ENCODE results near the gene ADIPOR2. TPM values are rescaled to one million over a fixed set of nuclear protein-coding genes. Genes with fewer than 3 reads are reported as not detected.

The ADIPOR2 gene
- total and polyA plus RNA-seq, 4 donors = 14.8 to 50.5 (median 31.7) TPM

GRCh38 chr12:1799882-1800400, 109.1 kb downstream of the ADIPOR2 start:
- ATAC-seq (ENCODE audit: low FRiP score) = no peak
- DNase-seq = peak in 1 of 2 donors; percentile 73
- intact Hi-C loops (cut with DNase I) = loop anchor here (5.0 to 10.0 kb wide), 3 partner anchors 232 to 785 kb away; no protein-coding TSS in a partner anchor
- Histone ChIP-seq H3K9me3 (ENCODE audit: control insufficient read depth, low read length) (no peaks in the 10 kb centered on the region), H3K36me3 (ENCODE audit: control insufficient read depth in 1 of 2, insufficient read depth in 2 of 2, low read length in 1 of 2) (no peaks in the 10 kb centered on the region), H3K4me1 (ENCODE audit: control insufficient read depth in 1 of 2, insufficient read depth in 2 of 2, low read length in 2 of 2) (no peaks in the 10 kb centered on the region), H3K27me3 (ENCODE audit: control insufficient read depth in 1 of 2, insufficient read depth in 2 of 2, low read length in 1 of 2) (no peaks in the 10 kb centered on the region), H3K27ac (ENCODE audit: low read depth in 1 of 2, low read length in 2 of 2) (no peak overlapping the region), H3K4me3 (ENCODE audit: low read length in 2 of 2) (no peak overlapping the region)
- WGBS, 2 donors = 82 to 88% methylated on average over 12 of the region's 12 CpGs

- intact Hi-C loops (cut with DNase I) = no loop called here
- ATAC-seq (ENCODE audit: low FRiP score) = no peak
- Histone ChIP-seq H3K4me3 (ENCODE audit: low read length in 2 of 2) (no peak overlapping the region), H3K9me3 (ENCODE audit: control insufficient read depth, low read length) (no peaks in the 10 kb centered on the region), H3K36me3 (ENCODE audit: control insufficient read depth in 1 of 2, insufficient read depth in 2 of 2, low read length in 1 of 2) (no peaks in the 10 kb centered on the region), H3K27me3 (ENCODE audit: control insufficient read depth in 1 of 2, insufficient read depth in 2 of 2, low read length in 1 of 2) (no peaks in the 10 kb centered on the region), H3K4me1 (ENCODE audit: control insufficient read depth in 1 of 2, insufficient read depth in 2 of 2, low read length in 2 of 2) (no peaks in the 10 kb centered on the region), H3K27ac (ENCODE audit: low read depth in 1 of 2, low read length in 2 of 2) (no peak overlapping the region)
- whole genome bisulfite sequencing, 2 donors = 85 to 87% methylated on average over 14 of the region's 14 CpGs
- DNase-seq = peak; percentile 36 to 72
Measured at GRCh38 chr12:1800401-1801302, 109.8 kb downstream of the ADIPOR2 start.

- ATAC-seq (ENCODE audit: low FRiP score) (no peak), DNase-seq (peak; percentile 26 to 55)
- WGBS, 2 donors = 69 to 77% methylated on average over 16 of the region's 16 CpGs
Measured at GRCh38 chr12:1801303-1801975, 110.6 kb downstream of the ADIPOR2 start.

GRCh38 chr12:1803736-1804135, 112.9 kb downstream of the ADIPOR2 start:
- ATAC-seq (ENCODE audit: low FRiP score) = no peak
- WGBS, 2 donors = 89 to 90% methylated on average over 7 of the region's 7 CpGs
- Histone ChIP-seq H3K4me1 (ENCODE audit: control insufficient read depth in 1 of 2, insufficient read depth in 2 of 2, low read length in 2 of 2) (no peaks in the 10 kb centered on the region), H3K27me3 (ENCODE audit: control insufficient read depth in 1 of 2, insufficient read depth in 2 of 2, low read length in 1 of 2) (no peaks in the 10 kb centered on the region), H3K36me3 (ENCODE audit: control insufficient read depth in 1 of 2, insufficient read depth in 2 of 2, low read length in 1 of 2) (no peaks in the 10 kb centered on the region), H3K9me3 (ENCODE audit: control insufficient read depth, low read length) (no peaks in the 10 kb centered on the region), H3K4me3 (ENCODE audit: low read length in 2 of 2) (no peak overlapping the region), H3K27ac (ENCODE audit: low read depth in 1 of 2, low read length in 2 of 2) (no peak overlapping the region)
- intact Hi-C loops (cut with DNase I) = no loop called here
- peak in 1 of 2 donors; percentile 34 for DNase-seq

More at GRCh38 chr12:1801303-1801975, 110.6 kb downstream of the ADIPOR2 start:
- no peaks in the 10 kb centered on the region for H3K4me1 ChIP-seq (ENCODE audit: control insufficient read depth in 1 of 2, insufficient read depth in 2 of 2, low read length in 2 of 2)
- no peaks in the 10 kb centered on the region for H3K27me3 ChIP-seq (ENCODE audit: control insufficient read depth in 1 of 2, insufficient read depth in 2 of 2, low read length in 1 of 2)
- intact Hi-C loops (cut with DNase I) = no loop called here
- H3K9me3 ChIP-seq (ENCODE audit: control insufficient read depth, low read length) = no peaks in the 10 kb centered on the region
- H3K27ac ChIP-seq (ENCODE audit: low read depth in 1 of 2, low read length in 2 of 2) = no peak overlapping the region
- H3K4me3 ChIP-seq (ENCODE audit: low read length in 2 of 2) = no peak overlapping the region
- H3K36me3 ChIP-seq (ENCODE audit: control insufficient read depth in 1 of 2, insufficient read depth in 2 of 2, low read length in 1 of 2) = no peaks in the 10 kb centered on the region

GRCh38 chr12:1804545-1805332, 113.9 kb downstream of the ADIPOR2 start:
- ATAC-seq (ENCODE audit: low FRiP score) (peak; percentile 84), DNase-seq (peak; percentile 92 to 93)
- Histone ChIP-seq H3K9me3 (ENCODE audit: control insufficient read depth, low read length) (no peaks in the 10 kb centered on the region), H3K27ac (ENCODE audit: low read depth in 1 of 2, low read length in 2 of 2) (no peak overlapping the region), H3K36me3 (ENCODE audit: control insufficient read depth in 1 of 2, insufficient read depth in 2 of 2, low read length in 1 of 2) (no peaks in the 10 kb centered on the region), H3K4me3 (ENCODE audit: low read length in 2 of 2) (no peak overlapping the region), H3K27me3 (ENCODE audit: control insufficient read depth in 1 of 2, insufficient read depth in 2 of 2, low read length in 1 of 2) (no peaks in the 10 kb centered on the region), H3K4me1 (ENCODE audit: control insufficient read depth in 1 of 2, insufficient read depth in 2 of 2, low read length in 2 of 2) (no peaks in the 10 kb centered on the region)
- intact Hi-C loops (cut with DNase I) = no loop called here
- 74 to 77% methylated on average over 25 of the region's 25 CpGs for WGBS, 2 donors

GRCh38 chr12:1805441-1806081, 114.7 kb downstream of the ADIPOR2 start:
- DNase-seq = peak; percentile 36 to 68
- no peak for ATAC-seq (ENCODE audit: low FRiP score)
- no peaks in the 10 kb centered on the region for H3K4me1 ChIP-seq (ENCODE audit: control insufficient read depth in 1 of 2, insufficient read depth in 2 of 2, low read length in 2 of 2)
- WGBS, 2 donors = 89% methylated on average over 16 of the region's 16 CpGs
- H3K27me3 ChIP-seq (ENCODE audit: control insufficient read depth in 1 of 2, insufficient read depth in 2 of 2, low read length in 1 of 2) = no peaks in the 10 kb centered on the region
- no peaks in the 10 kb centered on the region for H3K36me3 ChIP-seq (ENCODE audit: control insufficient read depth in 1 of 2, insufficient read depth in 2 of 2, low read length in 1 of 2)
- intact Hi-C loops (cut with DNase I) = no loop called here
- H3K9me3 ChIP-seq (ENCODE audit: control insufficient read depth, low read length) = no peaks in the 10 kb centered on the region
- no peak overlapping the region for H3K4me3 ChIP-seq (ENCODE audit: low read length in 2 of 2)
- no peak overlapping the region for H3K27ac ChIP-seq (ENCODE audit: low read depth in 1 of 2, low read length in 2 of 2)

- WGBS, 2 donors = 53 to 56% methylated on average over 7 of the region's 7 CpGs
- H3K36me3 ChIP-seq (ENCODE audit: control insufficient read depth in 1 of 2, insufficient read depth in 2 of 2, low read length in 1 of 2) = no peaks in the 10 kb centered on the region
- no peaks in the 10 kb centered on the region for H3K27me3 ChIP-seq (ENCODE audit: control insufficient read depth in 1 of 2, insufficient read depth in 2 of 2, low read length in 1 of 2)
- no peak overlapping the region for H3K4me3 ChIP-seq (ENCODE audit: low read length in 2 of 2)
- H3K27ac ChIP-seq (ENCODE audit: low read depth in 1 of 2, low read length in 2 of 2) = no peak overlapping the region
- peak; percentile 59 to 63 for DNase-seq
- no peaks in the 10 kb centered on the region for H3K4me1 ChIP-seq (ENCODE audit: control insufficient read depth in 1 of 2, insufficient read depth in 2 of 2, low read length in 2 of 2)
- no peaks in the 10 kb centered on the region for H3K9me3 ChIP-seq (ENCODE audit: control insufficient read depth, low read length)
- intact Hi-C loops (cut with DNase I) = no loop called here
- ATAC-seq (ENCODE audit: low FRiP score) = no peak
Measured at GRCh38 chr12:1806301-1807086, 115.6 kb downstream of the ADIPOR2 start.
